Effector memory CD4-positive, alpha-beta T cell (primary cell): ENCODE data around the gene BRWD1.

Experiments
- DNase-seq, 3 donors: peaks; one replicate each; pipeline ENCODE4 v3.0.0-alpha.2; 2020
- H3K27ac ChIP-seq: 2 replicates; pipeline ENCODE4 v1.7.0; 2013; ENCODE audit warnings: mild to moderate bottlenecking, low read length, moderate library complexity; ENCODE audit not compliant: insufficient read depth, poor library complexity, severe bottlenecking
- H3K27me3 ChIP-seq: replicated peaks from 2 replicates; pipeline ENCODE4 v1.7.0; 2013; ENCODE audit warnings: mild to moderate bottlenecking, low read length; ENCODE audit not compliant: insufficient read depth, control insufficient read depth, poor library complexity, severe bottlenecking
- H3K36me3 ChIP-seq: 2 replicates; pipeline ENCODE4 v1.7.0; 2013; ENCODE audit warnings: mild to moderate bottlenecking, low read length, moderate library complexity; ENCODE audit not compliant: control insufficient read depth, insufficient read depth
- H3K4me1 ChIP-seq: 2 replicates; pipeline ENCODE4 v1.7.0; 2013; ENCODE audit warnings: low read length, mild to moderate bottlenecking; ENCODE audit not compliant: control insufficient read depth, insufficient read depth, poor library complexity, severe bottlenecking
- H3K4me3 ChIP-seq: 2 replicates; pipeline ENCODE4 v1.7.0; 2013; ENCODE audit warnings: low read length, low read depth, mild to moderate bottlenecking; ENCODE audit not compliant: insufficient read depth, poor library complexity, severe bottlenecking
- H3K9me3 ChIP-seq: 2 replicates; pipeline ENCODE4 v1.7.0; 2013; ENCODE audit warnings: mild to moderate bottlenecking, low read length, moderate library complexity; ENCODE audit not compliant: control insufficient read depth

The BRWD1 gene

DNA sequence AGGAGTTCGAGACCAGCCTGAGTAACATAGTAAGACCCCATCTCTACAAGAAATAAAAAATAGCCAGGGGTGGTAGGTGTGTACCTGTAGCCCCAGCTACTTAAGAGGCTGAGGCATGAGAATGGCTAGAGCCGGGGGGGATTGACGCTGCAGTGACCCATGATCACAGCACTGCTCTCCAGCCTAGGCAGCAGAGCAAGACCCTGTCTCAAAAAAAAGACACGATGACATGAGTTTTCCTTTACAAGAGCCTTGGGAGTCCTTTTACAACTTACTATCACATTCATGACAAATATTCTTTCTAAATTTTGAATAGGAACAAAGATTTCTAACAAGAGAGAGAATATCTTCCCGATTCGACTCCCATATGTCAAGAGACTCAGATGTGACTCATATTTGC lies 3.3 kb upstream of the BRWD1 start:
- no peak for DNase-seq
- no peaks in the 10 kb centered on the region for H3K27me3 ChIP-seq
- H3K4me3 ChIP-seq: no peak overlapping the region
- H3K9me3 ChIP-seq: no peaks in the 10 kb centered on the region
- H3K36me3 ChIP-seq: no peaks in the 10 kb centered on the region
- H3K4me1 ChIP-seq: peaks cover 15% of the 10 kb centered on the region
- H3K27ac ChIP-seq: no peak overlapping the region

DNA sequence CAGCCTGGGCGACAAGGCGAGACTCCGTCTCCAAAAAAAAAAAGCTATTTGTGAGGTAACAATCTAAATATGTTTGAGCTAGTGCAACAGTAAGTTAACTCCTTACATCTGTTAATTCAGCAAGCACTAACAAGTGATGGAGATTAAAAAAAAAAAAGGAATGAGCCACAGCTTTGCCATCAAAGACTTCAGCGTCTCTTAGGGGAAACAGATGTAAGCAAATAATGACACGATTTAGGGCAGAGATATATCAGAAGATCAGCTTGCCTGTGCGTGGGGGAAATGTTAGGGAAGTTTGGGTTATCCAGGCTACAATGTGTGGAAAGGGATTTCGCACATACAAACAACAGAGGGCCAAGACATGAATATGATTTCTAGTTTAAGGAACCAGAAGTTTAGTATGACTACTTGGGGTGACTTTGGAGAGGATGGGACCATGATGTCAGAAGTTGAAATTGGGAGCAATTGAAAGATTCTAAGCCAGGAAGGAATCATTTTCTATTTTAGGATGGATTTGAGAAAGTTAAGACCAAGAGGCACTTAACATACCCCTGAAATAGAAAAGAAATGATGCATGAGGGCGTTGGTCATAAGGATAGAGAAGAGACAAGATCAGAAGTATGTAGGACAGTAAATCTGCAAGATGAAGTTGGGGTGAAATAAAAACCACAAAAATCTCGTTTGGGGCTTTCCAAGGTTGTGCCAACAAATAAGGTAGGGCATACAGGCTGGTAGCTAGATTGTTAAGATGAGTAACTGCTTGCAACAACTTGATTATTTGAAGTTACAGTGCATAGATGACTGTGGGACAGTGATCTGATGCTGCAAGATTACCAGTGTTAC lies 2.4 kb upstream of the BRWD1 start:
- H3K27me3 ChIP-seq: no peaks in the 10 kb centered on the region
- H3K4me1 ChIP-seq: peaks cover 16% of the 10 kb centered on the region
- DNase-seq: no peak
- H3K27ac ChIP-seq: peak overlapping the region; percentile 10
- H3K36me3 ChIP-seq: no peaks in the 10 kb centered on the region
- no peak overlapping the region for H3K4me3 ChIP-seq
- no peaks in the 10 kb centered on the region for H3K9me3 ChIP-seq

DNA sequence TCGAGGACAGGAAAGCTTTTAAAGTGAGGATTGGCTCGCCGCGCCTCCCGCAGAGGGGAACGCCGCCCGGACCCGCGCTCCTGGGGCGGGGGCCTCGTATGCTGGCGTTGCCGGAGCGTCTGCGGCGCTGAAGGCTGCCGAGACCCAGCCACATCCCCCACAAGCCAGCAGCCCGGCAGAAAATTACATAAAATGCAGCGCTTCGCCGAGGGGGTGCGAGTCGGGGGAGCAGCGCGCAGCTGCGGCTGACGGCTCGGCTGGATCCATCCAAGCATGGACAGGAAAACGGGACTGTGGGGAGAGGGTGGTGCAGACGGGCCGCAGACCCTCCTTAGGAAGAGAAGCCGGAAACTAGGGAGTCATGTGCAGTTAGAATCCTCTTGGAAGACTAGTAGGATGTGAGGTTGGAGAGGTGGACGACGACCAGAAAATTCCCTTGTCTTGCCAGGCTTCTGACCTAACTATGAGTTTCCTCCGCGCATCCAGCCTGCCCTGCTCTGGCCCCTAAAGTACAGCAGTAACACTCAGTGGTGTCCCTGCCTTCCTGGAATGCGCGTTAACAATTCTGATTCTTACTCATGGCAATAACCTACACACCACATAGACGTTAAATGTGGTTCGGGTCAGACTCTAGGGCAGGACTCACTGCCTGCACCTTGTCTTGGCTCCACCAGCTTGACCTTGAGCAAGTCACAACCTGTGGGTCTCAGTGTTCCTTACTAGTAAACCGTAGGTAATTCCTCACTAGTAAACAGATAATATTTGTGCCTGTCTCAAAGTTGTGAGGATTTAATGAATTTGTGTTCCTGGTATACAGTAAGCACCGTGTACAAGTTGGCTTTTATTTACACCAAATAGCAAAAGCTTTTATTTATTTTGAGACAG lies 953 bp upstream of the BRWD1 start:
- no peaks in the 10 kb centered on the region for H3K9me3 ChIP-seq
- H3K27me3 ChIP-seq: no peaks in the 10 kb centered on the region
- H3K36me3 ChIP-seq: no peaks in the 10 kb centered on the region
- peak overlapping the region; percentile 82 for H3K27ac ChIP-seq
- peaks cover 16% of the 10 kb centered on the region for H3K4me1 ChIP-seq
- DNase-seq: peak; percentile 2 to 19 (median 4)
- H3K4me3 ChIP-seq: peak overlapping the region; percentile 96

DNA sequence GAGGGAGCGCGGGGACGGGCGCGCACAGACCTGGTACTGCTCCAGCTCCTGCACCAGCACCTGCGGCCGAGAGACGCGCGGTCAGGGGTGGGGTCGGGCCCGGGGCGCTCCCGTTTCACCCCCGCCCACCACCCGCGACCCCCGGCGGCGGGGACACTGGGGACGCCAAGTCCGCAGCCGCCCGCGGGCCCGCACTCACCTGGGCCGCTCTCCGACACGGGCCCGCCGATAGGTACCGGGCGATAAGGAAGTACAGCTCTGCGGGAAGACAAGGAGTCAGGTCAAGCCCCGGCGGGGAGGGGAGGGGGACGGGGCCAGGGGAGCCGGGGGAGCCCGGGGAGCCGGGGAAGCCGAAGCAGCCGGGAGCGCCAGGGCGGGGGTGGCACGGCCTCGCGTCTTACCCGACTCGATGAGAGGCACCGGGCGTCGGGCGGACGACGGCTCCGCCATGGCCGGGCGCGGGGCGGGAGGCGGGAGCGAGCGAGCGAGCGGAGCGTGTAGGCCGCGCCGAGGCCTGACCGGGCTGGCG lies 326 bp downstream of the BRWD1 start:
- peak overlapping the region; percentile 96 for H3K4me3 ChIP-seq

DNA sequence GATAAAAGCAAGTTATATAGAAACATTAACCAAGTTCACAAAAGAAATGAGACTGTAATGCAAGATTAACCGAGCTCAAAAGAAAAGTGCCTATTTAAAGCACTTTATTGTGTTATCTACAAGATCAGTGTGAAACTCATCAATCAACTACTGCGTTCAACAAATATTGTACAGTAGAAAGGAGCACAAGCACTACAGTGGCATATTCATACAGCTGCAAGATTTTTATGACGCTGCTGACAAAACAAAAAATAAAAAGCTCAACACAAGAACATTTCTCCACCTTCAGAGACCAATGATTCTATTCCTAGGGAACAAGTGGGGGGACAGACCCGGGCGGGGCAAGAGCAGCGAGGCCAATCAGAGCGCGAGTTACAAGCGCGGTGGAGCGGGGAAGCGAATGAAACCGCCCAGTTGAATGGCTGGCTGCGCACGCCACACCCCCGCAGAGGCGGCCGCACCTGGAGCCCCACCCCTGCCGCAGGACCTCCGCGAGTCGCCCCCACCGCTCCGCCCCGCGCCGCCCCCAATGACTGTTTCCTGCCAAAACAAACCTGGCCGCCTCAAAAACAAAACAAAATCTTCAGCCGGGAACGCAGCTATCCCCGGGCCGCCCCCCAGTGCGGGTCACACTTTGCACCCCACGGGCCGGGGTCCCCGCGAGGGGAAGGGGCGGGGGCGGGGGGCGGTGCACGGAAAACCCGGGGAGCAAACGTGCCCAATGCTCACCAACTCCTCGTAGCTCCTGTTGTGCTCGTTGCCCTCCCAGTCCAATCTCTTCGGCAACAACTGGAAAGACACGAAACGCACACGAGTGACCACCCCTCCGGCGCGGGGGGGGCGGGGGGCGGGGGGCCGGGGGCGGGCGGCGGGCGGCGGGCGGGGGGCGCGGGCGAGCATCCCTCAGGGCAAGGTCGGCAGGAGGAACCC lies 1.1 kb downstream of the BRWD1 start:
- peaks cover 16% of the 10 kb centered on the region for H3K4me1 ChIP-seq
- H3K4me3 ChIP-seq: peak overlapping the region; percentile 96
- peak overlapping the region; percentile 82 for H3K27ac ChIP-seq
- H3K36me3 ChIP-seq: no peaks in the 10 kb centered on the region
- H3K9me3 ChIP-seq: no peaks in the 10 kb centered on the region
- peak; percentile 91 to 93 (median 92) for DNase-seq
- no peaks in the 10 kb centered on the region for H3K27me3 ChIP-seq

More for the DNA sequence above, 326 bp downstream of the BRWD1 start:
- no peaks in the 10 kb centered on the region for H3K27me3 ChIP-seq
- H3K9me3 ChIP-seq: no peaks in the 10 kb centered on the region
- peak overlapping the region; percentile 82 for H3K27ac ChIP-seq
- peaks cover 16% of the 10 kb centered on the region for H3K4me1 ChIP-seq
- H3K36me3 ChIP-seq: no peaks in the 10 kb centered on the region
- peak in 1 of 3 donors; percentile 16 for DNase-seq

DNA sequence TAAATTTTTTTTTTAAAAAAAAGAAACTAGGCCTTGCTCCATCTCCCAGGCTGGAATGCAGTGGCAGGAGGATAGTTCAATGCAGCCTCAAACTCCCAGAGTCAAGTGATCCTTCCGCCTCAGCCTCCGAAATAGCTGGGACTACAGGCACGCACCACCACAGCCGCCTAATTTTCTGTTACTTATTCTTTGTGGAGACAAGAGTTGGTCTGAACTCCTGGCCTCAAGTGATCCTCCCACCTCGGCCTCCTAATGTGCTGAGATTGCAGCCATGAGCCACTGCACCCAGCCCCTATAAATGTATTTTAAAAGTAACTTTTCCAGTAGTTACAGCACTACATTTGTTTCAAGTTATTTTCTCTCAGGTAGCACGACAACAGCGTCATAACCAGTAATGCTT lies 2.3 kb downstream of the BRWD1 start:
- no peaks in the 10 kb centered on the region for H3K27me3 ChIP-seq
- peak overlapping the region; percentile 11 for H3K27ac ChIP-seq
- no peak overlapping the region for H3K4me3 ChIP-seq

DNA sequence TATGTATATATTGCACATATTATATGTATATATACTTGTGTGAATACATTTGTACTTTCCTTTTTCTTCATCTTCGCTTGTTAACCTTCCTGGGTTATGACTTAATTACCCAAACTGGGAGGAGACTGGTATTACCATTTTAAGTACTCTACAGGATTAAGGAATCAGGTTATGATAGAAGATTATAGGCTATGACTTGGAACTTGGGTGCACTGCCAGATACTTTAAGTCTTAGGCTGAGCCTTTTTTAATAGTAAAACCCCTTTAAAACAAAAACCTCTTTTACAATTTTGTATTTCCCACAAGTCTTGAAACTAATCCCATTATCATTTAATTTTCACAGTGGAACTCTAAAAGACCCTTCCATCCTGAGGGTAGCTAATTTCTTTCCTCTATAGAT lies 6.0 kb downstream of the BRWD1 start:
- H3K27me3 ChIP-seq: no peaks in the 10 kb centered on the region
- no peaks in the 10 kb centered on the region for H3K36me3 ChIP-seq
- H3K9me3 ChIP-seq: no peaks in the 10 kb centered on the region
- no peak overlapping the region for H3K4me3 ChIP-seq
- H3K27ac ChIP-seq: no peak overlapping the region
- peaks cover 6% of the 10 kb centered on the region for H3K4me1 ChIP-seq
- no peak for DNase-seq

More for the DNA sequence above, 2.3 kb downstream of the BRWD1 start:
- Histone ChIP-seq H3K9me3 (no peaks in the 10 kb centered on the region), H3K4me1 (peaks cover 16% of the 10 kb centered on the region), H3K36me3 (no peaks in the 10 kb centered on the region)
- no peak for DNase-seq

DNA sequence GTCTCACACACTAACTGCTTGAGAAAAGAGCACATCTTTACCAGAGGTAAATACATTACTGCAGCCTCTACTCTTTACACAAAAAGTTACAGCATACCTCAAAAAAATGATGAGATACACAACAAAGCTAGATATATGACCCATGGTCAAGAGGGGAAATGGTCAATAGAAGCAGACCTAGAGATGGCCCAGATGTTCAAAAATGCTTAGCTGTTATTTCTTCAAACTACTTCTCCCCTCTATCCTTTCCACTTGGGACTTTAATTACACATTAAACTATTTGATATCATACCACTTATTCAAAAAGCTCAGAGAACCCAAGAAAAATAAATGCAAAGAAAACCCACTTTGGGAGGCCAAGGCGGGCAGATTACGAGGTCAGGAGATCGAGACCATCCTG lies 12.8 kb downstream of the BRWD1 start:
- no peak overlapping the region for H3K27ac ChIP-seq
- H3K4me3 ChIP-seq: no peak overlapping the region
- H3K27me3 ChIP-seq: no peaks in the 10 kb centered on the region
- no peaks in the 10 kb centered on the region for H3K9me3 ChIP-seq
- no peak for DNase-seq
- peaks cover 26% of the 10 kb centered on the region for H3K36me3 ChIP-seq
- H3K4me1 ChIP-seq: no peaks in the 10 kb centered on the region

DNA sequence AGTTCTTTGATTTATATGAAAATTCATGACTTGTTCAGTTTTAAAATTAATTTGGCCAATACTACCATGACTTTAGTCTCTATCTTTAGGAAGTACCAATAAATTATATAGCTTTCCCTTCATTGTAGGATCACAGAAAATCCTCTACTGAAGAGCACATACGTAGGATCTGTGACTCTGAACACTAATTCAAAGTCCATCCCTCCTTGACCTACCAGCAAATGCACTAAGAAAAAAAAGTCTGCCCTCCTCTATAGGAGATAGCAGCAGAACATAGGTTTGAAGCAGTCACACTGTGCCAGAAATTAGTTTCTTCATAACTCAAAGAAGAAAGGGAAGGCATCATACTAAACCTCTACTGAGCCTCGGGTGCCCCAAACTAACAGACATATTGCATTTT lies 16.5 kb downstream of the BRWD1 start:
- Histone ChIP-seq H3K27ac (no peak overlapping the region), H3K27me3 (no peaks in the 10 kb centered on the region), H3K36me3 (peaks cover 49% of the 10 kb centered on the region), H3K4me1 (no peaks in the 10 kb centered on the region), H3K4me3 (no peak overlapping the region), H3K9me3 (no peaks in the 10 kb centered on the region)
- DNase-seq: no peak
